H1 (cell line): Measurements from ENCODE around the gene KIF26B. TPM values are rescaled to one million over a fixed set of nuclear protein-coding genes. Genes with fewer than 3 reads are reported as not detected.

Experiments used
- CTCF ChIA-PET: fragments of 300-600 bp; sonication (Branson Sonifier 250); formaldehyde crosslinking; loops from one replicate; lab custom pipeline; 2021; ENCODE audit not compliant: partially characterized antibody; lab: Charles Lee
- POLR2A ChIA-PET: fragments of 300-600 bp; sonication (Branson Sonifier 250); formaldehyde crosslinking; loops from one replicate; lab custom pipeline; 2021; ENCODE audit warnings: inconsistent platforms; ENCODE audit not compliant: partially characterized antibody; lab: Charles Lee
- DNase-seq, 2 experiments: peaks; one replicate each; pipeline versions ENCODE4 v3.0.0 to v3.0.0-alpha.2; 2010 to 2022; ENCODE audit warnings: low spot score in 2 of 2, low read depth in 1 of 2, mixed read lengths in 1 of 2
- FAIRE-seq: peaks from 2 replicates; lab custom pipeline; 2011; peaks lifted over from hg19 to GRCh38; lab: Jason Lieb, UNC
- H2AFZ ChIP-seq: 2 replicates; pipeline ENCODE4 v1.8.1; 2012; ENCODE audit warnings: low read length, inconsistent platforms
- H2AK5ac ChIP-seq: 2 replicates; pipeline ENCODE4 v1.6.1; 2013; ENCODE audit warnings: low read depth, low read length
- H2BK120ac ChIP-seq: replicated peaks from 2 replicates; pipeline ENCODE3; 2013; ENCODE audit warnings: low read depth, low read length, inconsistent platforms
- H2BK12ac ChIP-seq: 2 replicates; pipeline ENCODE4 v1.6.1; 2013; ENCODE audit warnings: low read depth, low read length
- H2BK15ac ChIP-seq: 2 replicates; pipeline ENCODE4 v1.6.1; 2013; ENCODE audit warnings: low read length
- H2BK20ac ChIP-seq: 2 replicates; pipeline ENCODE4 v1.6.1; 2013; ENCODE audit warnings: low read length
- H2BK5ac ChIP-seq: 2 replicates; pipeline ENCODE4 v1.6.1; 2013; ENCODE audit warnings: low read depth, low read length
- H3K14ac ChIP-seq: 2 replicates; pipeline ENCODE4 v1.6.1; 2013; ENCODE audit warnings: inconsistent platforms; ENCODE audit not compliant: insufficient read length
- H3K18ac ChIP-seq: 2 replicates; pipeline ENCODE4 v1.6.1; 2013; ENCODE audit warnings: low read length; ENCODE audit errors: extremely low read depth
- H3K23ac ChIP-seq: 2 replicates; pipeline ENCODE4 v1.6.1; 2013; ENCODE audit warnings: inconsistent platforms; ENCODE audit not compliant: insufficient read length
- H3K23me2 ChIP-seq: 2 replicates; pipeline ENCODE4 v1.6.1; 2013; ENCODE audit warnings: low read depth, low read length
- H3K27ac ChIP-seq: 2 replicates; pipeline ENCODE4 v1.6.1; 2011; ENCODE audit warnings: low read depth, low read length, inconsistent platforms
- H3K27me3 ChIP-seq, 4 experiments: replicated peaks in 1 of 4; 1 replicate in 1 of 4; 2 replicates in 3 of 4; pipeline versions ENCODE4 v1.6.1 to v1.8.1; 2011 to 2013; ENCODE audit warnings: low read length in 3 of 4, mild to moderate bottlenecking in 3 of 4, inconsistent platforms in 2 of 4, mixed read lengths in 2 of 4, moderate library complexity in 1 of 4; ENCODE audit not compliant: control insufficient read depth in 3 of 4, insufficient read depth in 3 of 4; ENCODE audit errors: extremely low read depth in 1 of 4
- H3K36me3 ChIP-seq, 4 experiments: 2 replicates each; pipeline versions ENCODE4 v1.6.1 to v1.8.1; 2011 to 2013; ENCODE audit warnings: mild to moderate bottlenecking in 4 of 4, low read length in 3 of 4, moderate library complexity in 2 of 4, control low read depth in 1 of 4, inconsistent platforms in 1 of 4; ENCODE audit not compliant: insufficient read depth in 4 of 4, control insufficient read depth in 2 of 4
- H3K4ac ChIP-seq: replicated peaks from 2 replicates; pipeline ENCODE3; 2013; ENCODE audit warnings: low read length, low read depth, mixed read lengths, inconsistent platforms; ENCODE audit not compliant: insufficient read length
- H3K4me1 ChIP-seq, 4 experiments: replicated peaks in 1 of 4; 1 replicate in 1 of 4; 2 replicates in 3 of 4; pipeline versions ENCODE4 v1.6.1 to v1.8.1; 2011 to 2013; ENCODE audit warnings: low read length in 3 of 4, inconsistent platforms in 2 of 4, mixed read lengths in 1 of 4; ENCODE audit not compliant: insufficient read depth in 4 of 4, control insufficient read depth in 3 of 4
- H3K4me2 ChIP-seq, 2 experiments: 2 replicates each; pipeline versions ENCODE4 v1.6.1 to v1.8.1; 2011 to 2013; ENCODE audit warnings: low read depth in 2 of 2, low read length in 2 of 2, control low read depth in 1 of 2, inconsistent platforms in 1 of 2, mild to moderate bottlenecking in 1 of 2; ENCODE audit not compliant: insufficient read depth in 1 of 2
- H3K4me3 ChIP-seq, 4 experiments: fragments of 200-600, 300-600 bp in 1 of 4; sonication (generic), shearing (Covaris generic), sonication (Bioruptor Twin) in 1 of 4; 2 replicates each; pipeline versions ENCODE4 v1.5.1 to v1.8.1; 2011 to 2016; ENCODE audit warnings: low read length in 4 of 4, low read depth in 3 of 4, control low read depth in 2 of 4, inconsistent platforms in 2 of 4, mild to moderate bottlenecking in 2 of 4, mixed read lengths in 1 of 4, moderate library complexity in 1 of 4; ENCODE audit not compliant: insufficient read depth in 2 of 4; ENCODE audit errors: extremely low read depth in 1 of 4
- H3K56ac ChIP-seq: replicated peaks from 2 replicates; pipeline ENCODE3; 2013; ENCODE audit warnings: low read depth, mild to moderate bottlenecking, mixed read lengths, low read length, inconsistent platforms; ENCODE audit not compliant: insufficient read length
- H3K79me1 ChIP-seq: 2 replicates; pipeline ENCODE4 v1.6.1; 2013; ENCODE audit warnings: low read depth, low read length, control low read depth
- H3K79me2 ChIP-seq, 2 experiments: 2 replicates each; pipeline versions ENCODE4 v1.6.1 to v1.8.1; 2012 to 2013; ENCODE audit warnings: low read length in 2 of 2, mild to moderate bottlenecking in 2 of 2, inconsistent platforms in 1 of 2; ENCODE audit not compliant: insufficient read depth in 2 of 2, control insufficient read depth in 1 of 2
- H3K9ac ChIP-seq, 4 experiments: replicated peaks in 1 of 4; 1 replicate in 1 of 4; 2 replicates in 3 of 4; pipeline versions ENCODE4 v1.6.1 to v1.8.1; 2011 to 2013; ENCODE audit warnings: low read depth in 3 of 4, low read length in 3 of 4, control low read depth in 2 of 4, mild to moderate bottlenecking in 2 of 4, moderate library complexity in 2 of 4, inconsistent platforms in 1 of 4; ENCODE audit errors: extremely low read depth in 1 of 4
- H3K9me3 ChIP-seq, 2 experiments: 2 replicates each; pipeline versions ENCODE4 v1.6.1 to v1.8.1; 2012 to 2013; ENCODE audit warnings: mild to moderate bottlenecking in 2 of 2, moderate library complexity in 2 of 2, control low read depth in 1 of 2, inconsistent platforms in 1 of 2, low read depth in 1 of 2, low read length in 1 of 2, mixed read lengths in 1 of 2; ENCODE audit not compliant: insufficient read depth in 2 of 2
- H4K20me1 ChIP-seq, 2 experiments: replicated peaks in 1 of 2; 2 replicates each; pipeline versions ENCODE3 to v1.8.1; 2011 to 2013; ENCODE audit warnings: inconsistent platforms in 2 of 2, low read length in 2 of 2, mild to moderate bottlenecking in 1 of 2; ENCODE audit not compliant: insufficient read depth in 2 of 2, control insufficient read depth in 1 of 2
- H4K5ac ChIP-seq: 2 replicates; pipeline ENCODE4 v1.6.1; 2013; ENCODE audit warnings: low read length, low read depth, mixed read lengths, inconsistent platforms; ENCODE audit not compliant: insufficient read length
- H4K8ac ChIP-seq: 2 replicates; pipeline ENCODE4 v1.8.0; 2013; ENCODE audit warnings: mild to moderate bottlenecking, moderate library complexity, low read length, inconsistent platforms; ENCODE audit not compliant: insufficient read depth; ENCODE audit errors: extremely low read depth
- H4K91ac ChIP-seq: replicated peaks from 2 replicates; pipeline ENCODE3; 2013; ENCODE audit warnings: low read length, mixed read lengths, inconsistent platforms; ENCODE audit not compliant: insufficient read length
- ASH2L ChIP-seq: fragments of 200-600, 300-600 bp; sonication (generic); IDR thresholded peaks from one replicate; pipeline ENCODE4 v1.7.1; 2017; ENCODE audit warnings: low read length
- BCL11A ChIP-seq, 2 experiments: IDR thresholded peaks; one replicate each; pipeline ENCODE4 v1.6.1; 2011; ENCODE audit warnings: low read depth in 2 of 2, low read length in 2 of 2, mild to moderate bottlenecking in 2 of 2
- CREB1 ChIP-seq: IDR thresholded peaks from 2 replicates; pipeline ENCODE4 v1.6.1; 2012; ENCODE audit warnings: inconsistent platforms
- EZH2 ChIP-seq: fragments of 200-600 bp; sonication (generic); IDR thresholded peaks from 2 replicates; pipeline ENCODE4 v1.7.1; 2012; ENCODE audit warnings: low read depth, mild to moderate bottlenecking, moderate library complexity, low read length, inconsistent platforms; ENCODE audit not compliant: severe bottlenecking
- JUN ChIP-seq: IDR thresholded peaks from 2 replicates; pipeline ENCODE4 v1.6.1; 2011; ENCODE audit warnings: low read depth, mild to moderate bottlenecking, improper control_type of control experiment, low read length
- MAFK ChIP-seq: IDR thresholded peaks from 2 replicates; pipeline ENCODE4 v1.6.1; 2012; ENCODE audit warnings: low read depth, mild to moderate bottlenecking, improper control_type of control experiment, low read length
- POU5F1 ChIP-seq: IDR thresholded peaks from 2 replicates; pipeline ENCODE4 v1.6.1; 2011; ENCODE audit warnings: low read depth, mild to moderate bottlenecking, low read length, moderate library complexity
- RAD21 ChIP-seq, 2 experiments: IDR thresholded peaks in 1 of 2; conservative IDR thresholded peaks in 1 of 2; 2 replicates each; pipeline ENCODE4 v1.6.1; 2011; ENCODE audit warnings: low read depth in 2 of 2, low read length in 2 of 2, improper control_type of control experiment in 1 of 2, inconsistent platforms in 1 of 2, mild to moderate bottlenecking in 1 of 2, moderate library complexity in 1 of 2
- SP2 ChIP-seq: IDR thresholded peaks from 2 replicates; pipeline ENCODE4 v1.6.1; 2012; ENCODE audit warnings: mild to moderate bottlenecking, low read length, inconsistent platforms
- SP4 ChIP-seq: IDR thresholded peaks from 2 replicates; pipeline ENCODE4 v1.6.1; 2012; ENCODE audit warnings: low read length, inconsistent platforms
- TBP ChIP-seq: IDR thresholded peaks from 2 replicates; pipeline ENCODE4 v1.6.1; 2011; ENCODE audit warnings: low read depth, low read length, improper control_type of control experiment
- WGBS, 2 experiments: shearing (Covaris generic) in 1 of 2; methylation state at CpG; one replicate each; pipeline versions ENCODE4 v1.1.6 to v1.1.7; 2013 to 2015; ENCODE audit warnings: low lambda C conversion rate in 2 of 2, mixed read lengths in 2 of 2, inconsistent platforms in 1 of 2, low coverage in 1 of 2, missing lambda C conversion rate in 1 of 2; ENCODE audit not compliant: insufficient replicate concordance in 2 of 2, insufficient coverage in 1 of 2, insufficient read length in 1 of 2; ENCODE audit errors: extremely low coverage in 1 of 2, missing lambda C conversion rate in 1 of 2; 5-methylcytosine and 5-hydroxymethylcytosine counted together
- polyA plus RNA-seq, 7 experiments: library from polyadenylated mRNA; depleted of rRNA in 3 of 7; stranded (reverse) in 5 of 7; unstranded in 2 of 7; fragments of >200 nt in 5 of 7; fragments of 200-250 nt in 2 of 7; gene quantifications; 1 replicate in 5 of 7; 2 replicates in 1 of 7; 4 replicates in 1 of 7; pipeline versions ENCODE4 v1.2.1 to v1.2.3, GENCODE V29; 2011 to 2013; ENCODE audit warnings: missing spikeins in 2 of 7, mixed read lengths in 2 of 7
- total RNA-seq: library from RNA; stranded (reverse); fragmentation: NEBNext Ultra II Directional; extraction: Animal tissue kit (Norgen Biotek cat#: 25700); gene quantifications from 2 replicates; pipeline ENCODE4 v1.2.1, GENCODE V29; 2021
- TF ChIP-seq, protein P1 (sequence below): IDR thresholded peaks from 2 replicates; pipeline ENCODE4 v1.6.1; 2012; ENCODE audit warnings: inconsistent platforms
- TF ChIP-seq, protein P2 (sequence below), 3 experiments: IDR thresholded peaks; 1 replicate in 2 of 3; 2 replicates in 1 of 3; pipeline versions ENCODE4 v1.5.1 to v1.6.1; 2011; ENCODE audit warnings: low read length in 3 of 3, mild to moderate bottlenecking in 3 of 3, inconsistent platforms in 2 of 3, low read depth in 1 of 3, moderate library complexity in 1 of 3; ENCODE audit not compliant: insufficient read depth in 1 of 3; ENCODE audit errors: control extremely low read depth in 1 of 3

KIF26B gene
- total and polyA plus RNA-seq, 2 of the 8 experiments (the other 6 are each of a cell fraction or from before 2014, with no cell fraction given) = 0.06 to 0.28 TPM

DNA sequence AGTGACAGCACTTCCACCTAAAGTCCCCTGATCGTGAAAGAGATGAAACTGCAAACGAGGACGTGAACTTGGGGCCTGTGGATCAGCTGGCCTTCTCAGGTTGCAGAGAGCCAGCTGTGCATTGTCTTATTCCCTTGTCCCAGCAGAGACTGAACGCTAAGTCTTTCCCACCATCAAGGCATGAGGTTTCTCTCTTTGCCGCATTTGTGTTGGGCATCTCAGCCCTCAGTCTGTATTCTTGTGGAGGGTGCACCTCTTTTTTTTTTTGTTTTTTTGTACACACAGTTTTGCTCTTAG is 71.4 kb downstream of the KIF26B start:
- Histone ChIP-seq H3K56ac (no peak overlapping the region), H3K79me1 (no peaks in the 10 kb centered on the region), H2BK120ac (no peak overlapping the region), H3K27ac (no peak overlapping the region), H3K9me3 (no peaks in the 10 kb centered on the region), H2AK5ac (no peak overlapping the region), H3K18ac (no peak overlapping the region), H3K23ac (no peak overlapping the region), H3K23me2 (no peaks in the 10 kb centered on the region), H2BK12ac (no peak overlapping the region), H2BK15ac (no peak overlapping the region), H2AFZ (peak overlapping the region; percentile 63; the same call in 1 of the 2 replicates), H3K79me2 (no peaks in the 10 kb centered on the region), H3K4me3 (no peak overlapping the region), H2BK20ac (no peak overlapping the region), H3K27me3 (no peaks in the 10 kb centered on the region), H4K5ac (no peak overlapping the region), H4K8ac (no peak overlapping the region), H4K20me1 (no peaks in the 10 kb centered on the region), H3K36me3 (no peaks in the 10 kb centered on the region), H3K14ac (no peak overlapping the region), H3K4me2 (no peak overlapping the region), H3K4me1 (peaks cover 0 to 6% (median 4%) of the 10 kb centered on the region in 4 experiments; a peak in 6 of 7 replicates), H4K91ac (no peak overlapping the region), H3K9ac (no peak overlapping the region), H2BK5ac (no peak overlapping the region), H3K4ac (no peak overlapping the region)
- TF ChIP-seq SP4 = no peak
- no peak for TF ChIP-seq ASH2L
- no peak for TF ChIP-seq SP2
- no peak for TF ChIP-seq EZH2
- TF ChIP-seq, protein P1, sequence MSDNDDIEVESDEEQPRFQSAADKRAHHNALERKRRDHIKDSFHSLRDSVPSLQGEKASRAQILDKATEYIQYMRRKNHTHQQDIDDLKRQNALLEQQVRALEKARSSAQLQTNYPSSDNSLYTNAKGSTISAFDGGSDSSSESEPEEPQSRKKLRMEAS = no peak
- no peak for TF ChIP-seq CREB1
- TF ChIP-seq, protein P2, sequence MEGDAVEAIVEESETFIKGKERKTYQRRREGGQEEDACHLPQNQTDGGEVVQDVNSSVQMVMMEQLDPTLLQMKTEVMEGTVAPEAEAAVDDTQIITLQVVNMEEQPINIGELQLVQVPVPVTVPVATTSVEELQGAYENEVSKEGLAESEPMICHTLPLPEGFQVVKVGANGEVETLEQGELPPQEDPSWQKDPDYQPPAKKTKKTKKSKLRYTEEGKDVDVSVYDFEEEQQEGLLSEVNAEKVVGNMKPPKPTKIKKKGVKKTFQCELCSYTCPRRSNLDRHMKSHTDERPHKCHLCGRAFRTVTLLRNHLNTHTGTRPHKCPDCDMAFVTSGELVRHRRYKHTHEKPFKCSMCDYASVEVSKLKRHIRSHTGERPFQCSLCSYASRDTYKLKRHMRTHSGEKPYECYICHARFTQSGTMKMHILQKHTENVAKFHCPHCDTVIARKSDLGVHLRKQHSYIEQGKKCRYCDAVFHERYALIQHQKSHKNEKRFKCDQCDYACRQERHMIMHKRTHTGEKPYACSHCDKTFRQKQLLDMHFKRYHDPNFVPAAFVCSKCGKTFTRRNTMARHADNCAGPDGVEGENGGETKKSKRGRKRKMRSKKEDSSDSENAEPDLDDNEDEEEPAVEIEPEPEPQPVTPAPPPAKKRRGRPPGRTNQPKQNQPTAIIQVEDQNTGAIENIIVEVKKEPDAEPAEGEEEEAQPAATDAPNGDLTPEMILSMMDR (IDR thresholded peaks at IDR 0.05; ENCODE audit: control extremely low read depth in 1 of 3, insufficient read depth in 1 of 3, low read depth in 1 of 3, low read length in 3 of 3) = no peak
- TF ChIP-seq POU5F1 = no peak
- no peak for TF ChIP-seq TBP
- TF ChIP-seq BCL11A (IDR thresholded peaks at IDR 0.05; ENCODE audit: low read depth in 2 of 2, low read length in 2 of 2) = no peak
- no peak for TF ChIP-seq MAFK
- TF ChIP-seq RAD21 (IDR thresholded peaks at IDR 0.05 in 1 of 2, conservative IDR thresholded peaks at IDR 0.05 in 1 of 2; ENCODE audit: low read depth in 2 of 2, low read length in 2 of 2) = no peak
- no peak for TF ChIP-seq JUN
- 83% methylated on average over 5 of the region's 5 CpGs; no CpG with 5 or more reads in 1 of the 2 experiments for WGBS, 2 experiments
- DNase-seq (no peak), FAIRE-seq (no peak)
- ChIA-PET POLR2A (no interaction called here), CTCF (interaction anchor here (1.0 to 2.3 kb wide), 9 partner anchors 11 to 155 kb away, joined by 3 to 6 read pairs (median 4); partner anchors contain the start of gene KIF26B)
